ENCODE results near the gene ZNF518A. TPM values are rescaled to one million over a fixed set of nuclear protein-coding genes. Genes with fewer than 3 reads are reported as not detected.
"Not testable (repeated sequence)": the region's sequence is repeated elsewhere in the genome, so short reads cannot be mapped to it uniquely, and the experiment has no call there.

Gene ZNF518A
- total and polyA plus RNA-seq, 2 donors (not counting 1 experiment from before 2014, with no cell fraction given), result 5.2 to 19.0 TPM

- Histone ChIP-seq H3K9me3 (ENCODE audit: control insufficient read depth, insufficient read depth, low read depth, low read length) (no peaks in the 10 kb centered on the region), H4K20me1 (ENCODE audit: control insufficient read depth, extremely low read depth, insufficient read depth, low read length) (no peaks in the 10 kb centered on the region), H2AFZ (ENCODE audit: low read length) (no peak overlapping the region), H3K4me3 (replicated peaks in 1 of 4; ENCODE audit: control extremely low read depth in 1 of 4, insufficient read depth in 1 of 4, low read depth in 3 of 4, low read length in 4 of 4) (no peak overlapping the region), H3K27me3 (ENCODE audit: control insufficient read depth, insufficient read depth, low read length) (no peaks in the 10 kb centered on the region), H3K4me2 (ENCODE audit: extremely low read depth, insufficient read depth, low read length) (no peak overlapping the region), H3K9ac (ENCODE audit: insufficient read depth, low read length) (no peak overlapping the region), H3K36me3 (ENCODE audit: control insufficient read depth, insufficient read depth, low read length) (no peaks in the 10 kb centered on the region), H3K27ac (ENCODE audit: insufficient read depth, low read length) (no peak overlapping the region), H3K4me1 (ENCODE audit: control insufficient read depth, extremely low read depth, insufficient read depth, low read length) (no peaks in the 10 kb centered on the region), H3K79me2 (ENCODE audit: control insufficient read depth, insufficient read depth, low read length) (no peaks in the 10 kb centered on the region)
- no peak for TF ChIP-seq EZH2 (IDR thresholded peaks at IDR 0.05; ENCODE audit: low read length, missing control alignments)
- no peak for TF ChIP-seq CTCF (conservative IDR thresholded peaks at IDR 0.05 in 1 of 2, IDR thresholded peaks at IDR 0.05 in 1 of 2; ENCODE audit: low read depth in 1 of 2, low read length in 2 of 2)
- peak; percentile 14 to 55 for DNase-seq (ENCODE audit: low read depth in 2 of 2)
Observed at GRCh38 chr10:96188916-96189315, 58.8 kb downstream of the ZNF518A start.

- not testable (repeated sequence) for H3K36me3 ChIP-seq (ENCODE audit: control insufficient read depth, insufficient read depth, low read length); H3K27ac ChIP-seq (ENCODE audit: insufficient read depth, low read length); H3K79me2 ChIP-seq (ENCODE audit: control insufficient read depth, insufficient read depth, low read length); H2AFZ ChIP-seq (ENCODE audit: low read length); H4K20me1 ChIP-seq (ENCODE audit: control insufficient read depth, extremely low read depth, insufficient read depth, low read length); H3K27me3 ChIP-seq (ENCODE audit: control insufficient read depth, insufficient read depth, low read length); H3K9me3 ChIP-seq (ENCODE audit: control insufficient read depth, insufficient read depth, low read depth, low read length); H3K4me2 ChIP-seq (ENCODE audit: extremely low read depth, insufficient read depth, low read length); H3K4me3 ChIP-seq (replicated peaks in 1 of 4; ENCODE audit: control extremely low read depth in 1 of 4, insufficient read depth in 1 of 4, low read depth in 3 of 4, low read length in 4 of 4); H3K9ac ChIP-seq (ENCODE audit: insufficient read depth, low read length); DNase-seq (ENCODE audit: low read depth in 2 of 2); H3K4me1 ChIP-seq (ENCODE audit: control insufficient read depth, extremely low read depth, insufficient read depth, low read length)
Observed at GRCh38 chr10:96189505-96189904, 59.4 kb downstream of the ZNF518A start.

GRCh38 chr10:96201525-96201924, 71.4 kb downstream of the ZNF518A start:
- Histone ChIP-seq H3K9ac (ENCODE audit: insufficient read depth, low read length) (no peak overlapping the region), H3K4me3 (replicated peaks in 1 of 4; ENCODE audit: control extremely low read depth in 1 of 4, insufficient read depth in 1 of 4, low read depth in 3 of 4, low read length in 4 of 4) (no peak overlapping the region), H2AFZ (ENCODE audit: low read length) (no peak overlapping the region), H3K9me3 (ENCODE audit: control insufficient read depth, insufficient read depth, low read depth, low read length) (no peaks in the 10 kb centered on the region), H3K27me3 (ENCODE audit: control insufficient read depth, insufficient read depth, low read length) (no peaks in the 10 kb centered on the region), H3K4me1 (ENCODE audit: control insufficient read depth, extremely low read depth, insufficient read depth, low read length) (no peaks in the 10 kb centered on the region), H3K27ac (ENCODE audit: insufficient read depth, low read length) (no peak overlapping the region), H3K79me2 (ENCODE audit: control insufficient read depth, insufficient read depth, low read length) (no peaks in the 10 kb centered on the region), H4K20me1 (ENCODE audit: control insufficient read depth, extremely low read depth, insufficient read depth, low read length) (no peaks in the 10 kb centered on the region), H3K4me2 (ENCODE audit: extremely low read depth, insufficient read depth, low read length) (no peak overlapping the region), H3K36me3 (ENCODE audit: control insufficient read depth, insufficient read depth, low read length) (no peaks in the 10 kb centered on the region)
- TF ChIP-seq EZH2 (IDR thresholded peaks at IDR 0.05; ENCODE audit: low read length, missing control alignments), result no peak
- no peak for TF ChIP-seq CTCF (conservative IDR thresholded peaks at IDR 0.05 in 1 of 2, IDR thresholded peaks at IDR 0.05 in 1 of 2; ENCODE audit: low read depth in 1 of 2, low read length in 2 of 2)
- no peak for DNase-seq (ENCODE audit: low read depth in 2 of 2)

Measured in fibroblast of lung (primary cell).